HG03196 (cell line): ENCODE results near the gene TEX38.
"Not testable (repeated sequence)": the region's sequence is repeated elsewhere in the genome, so short reads cannot be mapped to it uniquely, and the experiment has no call there.

Experiments used
- ATAC-seq: cut with Tn5 transposase; IDR thresholded peaks from one replicate; pipeline ENCODE4 v1.9.1; 2021; ENCODE audit not compliant: unreplicated experiment

Gene TEX38

GRCh38 chr1:46654698-46655097 lies 17.0 kb upstream of the TEX38 start:
- not testable (repeated sequence) for ATAC-seq

GRCh38 chr1:46655848-46656247 lies 15.8 kb upstream of the TEX38 start:
- ATAC-seq: no peak

DNA sequence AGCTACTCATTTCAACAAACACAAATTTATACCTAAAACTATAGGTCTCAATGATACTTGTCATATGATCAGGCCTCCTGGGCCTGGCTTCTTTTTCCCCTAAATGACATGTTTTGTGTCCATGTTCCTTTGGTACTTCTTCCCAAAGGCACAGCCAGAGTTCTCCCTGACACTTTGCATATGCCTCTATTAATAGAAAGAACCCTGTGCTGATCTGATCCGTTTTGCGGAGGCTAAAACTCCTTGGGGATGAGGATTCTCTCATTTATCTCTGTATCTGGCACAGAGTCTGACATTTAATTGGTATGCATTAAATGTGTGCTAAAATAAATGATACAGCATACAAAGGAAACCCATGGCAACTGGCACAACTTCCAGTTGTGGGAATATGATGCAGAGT lies 15.0 kb upstream of the TEX38 start:
- ATAC-seq: no peak

- no peak for ATAC-seq
Observed at GRCh38 chr1:46657775-46658174, 13.9 kb upstream of the TEX38 start.

- no peak for ATAC-seq
Observed at GRCh38 chr1:46659307-46659870, 12.3 kb upstream of the TEX38 start.

DNA sequence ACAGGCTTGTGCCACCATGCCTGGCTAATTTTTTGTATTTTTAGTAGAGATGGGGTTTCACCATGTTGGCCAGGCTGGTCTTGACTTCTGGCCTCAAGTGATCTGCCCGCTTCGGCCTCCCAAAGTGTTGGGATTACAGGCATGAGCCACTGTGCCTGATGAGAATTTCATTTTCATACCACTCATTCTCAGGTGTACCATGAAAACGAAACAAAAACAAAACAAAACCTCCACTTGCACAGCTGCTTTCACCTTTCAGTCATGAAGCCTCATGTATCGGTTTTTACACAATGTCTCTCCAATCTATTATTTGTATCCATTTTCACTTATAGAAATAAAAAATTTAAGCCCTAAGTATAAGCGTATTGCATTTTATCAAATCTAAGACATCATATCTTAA lies 11.5 kb upstream of the TEX38 start:
- not testable (repeated sequence) for ATAC-seq

- not testable (repeated sequence) for ATAC-seq
Observed at GRCh38 chr1:46662919-46663318, 8.7 kb upstream of the TEX38 start.

GRCh38 chr1:46665983-46666382 lies 5.7 kb upstream of the TEX38 start:
- ATAC-seq: no peak

DNA sequence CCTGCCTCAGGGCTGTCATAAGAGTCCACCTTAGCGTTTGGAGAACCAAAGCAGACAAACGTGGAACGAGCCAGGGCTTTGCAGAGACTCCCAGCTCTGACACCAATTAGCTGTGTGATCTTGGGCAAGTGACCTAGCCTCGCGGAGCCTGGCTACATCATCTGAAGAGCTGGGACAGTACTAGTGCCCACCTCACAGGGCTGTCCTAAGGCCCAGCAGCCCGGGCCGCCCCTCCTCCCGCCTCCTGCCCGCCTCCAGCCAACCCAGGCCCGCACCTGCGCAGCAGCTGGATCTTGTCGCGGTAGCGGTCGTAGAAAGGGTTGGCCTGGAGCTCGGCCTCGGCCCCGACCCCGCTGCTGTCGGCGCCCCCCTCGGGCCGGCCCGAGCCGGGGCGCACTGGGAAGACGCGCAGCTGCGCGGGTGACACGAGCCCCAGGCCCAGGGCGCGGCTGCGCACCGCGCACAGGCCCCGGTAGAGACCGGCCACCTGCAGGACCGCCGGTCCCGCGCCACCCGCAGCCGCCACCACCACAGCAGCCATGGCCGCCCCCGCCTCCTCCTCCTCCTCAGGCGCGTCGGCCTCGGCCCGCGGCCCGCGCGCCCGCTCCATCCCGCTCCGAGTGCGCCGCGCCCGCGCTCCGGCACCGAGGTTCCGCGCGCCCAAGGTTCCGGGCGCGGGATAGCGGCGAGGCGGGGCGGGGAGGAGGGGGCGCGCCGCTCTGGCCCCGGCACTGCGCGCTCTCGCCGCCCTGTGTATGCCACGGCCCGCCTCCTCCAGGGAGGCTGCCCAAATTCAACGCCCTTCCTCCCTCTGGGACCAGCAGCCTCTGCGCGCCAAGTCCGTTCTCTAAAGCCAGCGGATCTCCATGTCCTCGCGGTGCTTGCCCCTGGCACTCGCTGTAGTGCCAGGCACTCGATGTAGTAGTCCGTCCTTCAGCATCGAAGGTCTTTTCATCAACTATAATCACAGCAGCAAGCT lies 3.6 kb upstream of the TEX38 start, which contains the start of gene ATPAF1:
Gene ATPAF1, minus strand, starts transcription at position 583 of the 979 bp plus-strand sequence. Its CDS starts 42 bp downstream, at position 541.
- ATAC-seq: peak; percentile 62

GRCh38 chr1:46670134-46670533 lies 1.5 kb upstream of the TEX38 start:
- no peak for ATAC-seq

- ATAC-seq: no peak
Observed at GRCh38 chr1:46672696-46673095, 1.0 kb downstream of the TEX38 start.

DNA sequence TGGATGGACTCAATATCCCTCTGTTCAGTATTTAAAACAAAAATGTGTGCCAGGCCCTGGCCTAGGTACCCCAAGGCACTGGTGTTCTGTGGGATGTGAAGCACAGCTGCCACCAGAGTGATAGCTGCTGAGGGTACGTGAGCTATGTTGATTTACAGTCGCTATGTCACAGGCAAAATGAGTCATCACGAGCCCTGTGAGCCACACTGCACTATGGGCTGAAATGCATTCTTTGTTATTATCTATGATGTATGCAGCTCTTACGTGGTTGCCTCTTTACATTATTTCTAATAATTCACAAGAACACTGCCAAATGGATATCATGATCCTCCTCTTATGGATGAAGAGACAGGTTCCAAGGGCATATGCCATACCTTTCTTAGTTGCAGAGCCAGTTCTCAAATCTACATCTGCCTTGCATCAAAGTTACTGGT lies 2.1 kb downstream of the TEX38 start:
- no peak for ATAC-seq

- ATAC-seq: peak; percentile 66
Observed at GRCh38 chr1:46675549-46676314, 4.1 kb downstream of the TEX38 start.

DNA sequence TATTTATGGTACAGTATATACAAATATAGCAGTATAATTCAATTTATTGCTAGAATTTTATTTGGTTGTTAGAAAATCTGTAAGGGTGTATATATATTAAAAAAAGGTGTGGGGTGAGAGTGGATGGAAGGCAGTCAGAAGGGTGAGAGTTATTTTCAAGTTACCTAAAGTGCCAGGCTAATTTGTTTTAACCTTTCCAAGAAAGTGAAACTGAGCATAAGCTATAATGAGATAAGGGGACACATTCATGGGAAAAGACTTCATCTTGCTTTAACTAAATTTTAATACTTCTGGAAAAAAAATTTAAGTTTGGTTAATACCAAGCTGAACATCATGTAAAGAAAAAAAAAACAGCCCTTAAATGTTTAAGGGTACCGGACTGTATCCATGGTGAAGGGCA lies 4.9 kb downstream of the TEX38 start:
- no peak for ATAC-seq

- ATAC-seq: no peak
Observed at GRCh38 chr1:46677339-46677738, 5.7 kb downstream of the TEX38 start.

DNA sequence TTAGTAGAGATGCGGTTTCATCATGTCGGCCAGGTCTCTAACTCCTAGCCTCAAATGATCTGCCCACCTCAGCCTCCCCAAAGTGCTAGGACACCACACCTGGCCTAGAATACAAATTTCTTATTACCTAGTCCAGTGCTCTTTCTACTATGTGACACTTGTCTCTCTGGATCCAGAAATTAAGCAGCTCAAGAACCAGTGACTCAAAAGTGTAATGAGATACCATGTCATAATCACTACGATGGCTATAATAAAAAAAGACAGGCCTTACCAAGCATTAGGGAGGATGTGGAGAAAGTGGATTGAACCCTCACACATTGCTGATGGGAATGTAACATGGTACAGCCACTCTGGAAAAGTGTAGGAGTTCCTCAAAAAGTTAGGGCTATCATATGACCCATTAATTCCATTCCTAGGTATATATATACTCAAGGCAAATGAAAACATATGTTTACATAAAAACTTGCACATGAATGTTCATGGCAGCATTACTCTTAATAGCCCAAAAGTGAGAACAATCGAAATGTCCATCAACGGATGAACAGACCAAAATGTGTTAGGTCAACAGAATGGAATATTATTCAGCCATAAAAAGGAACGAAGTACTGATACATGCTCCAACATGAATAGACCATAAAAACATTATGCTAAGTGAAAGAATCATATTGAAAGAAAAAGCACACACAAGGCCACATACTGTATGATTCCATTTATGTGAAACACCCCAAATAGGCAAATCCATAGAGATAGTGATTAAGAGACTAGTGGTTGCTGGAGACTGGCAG lies 8.3 kb downstream of the TEX38 start:
- ATAC-seq: no peak

DNA sequence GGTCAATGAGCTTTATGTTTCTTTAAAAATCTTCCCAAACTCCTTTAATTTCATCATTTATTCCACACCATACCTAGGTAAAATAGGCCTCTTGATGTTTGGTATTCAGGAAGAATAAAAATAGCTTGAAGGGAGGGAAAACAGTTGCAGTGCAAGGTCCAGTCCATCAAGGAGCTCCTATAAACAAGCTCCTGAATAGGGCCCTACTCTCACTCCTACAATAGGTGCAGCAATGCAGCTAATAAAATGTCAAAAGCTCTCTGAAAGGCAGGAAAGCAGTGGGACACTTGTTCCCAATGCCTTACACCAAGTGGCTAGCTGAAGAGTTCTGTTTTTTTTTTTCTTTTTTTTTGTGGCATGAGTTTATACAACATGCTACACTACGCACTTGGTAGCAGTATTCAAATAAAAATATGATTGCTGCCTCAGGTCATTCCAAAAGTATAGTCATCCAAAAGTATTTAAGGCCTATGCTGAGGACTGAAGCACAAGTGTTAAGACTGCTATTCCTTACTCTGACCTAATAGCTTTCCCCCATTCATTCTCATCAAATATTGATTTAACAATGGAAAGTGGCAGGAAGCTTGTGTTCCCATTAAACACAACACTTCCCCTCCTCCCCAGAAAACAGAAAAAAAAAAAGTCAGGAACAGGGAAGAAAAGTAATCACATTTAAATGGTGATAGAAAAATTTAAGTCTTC lies 9.8 kb downstream of the TEX38 start:
- no peak for ATAC-seq

GRCh38 chr1:46682064-46682463 lies 10.4 kb downstream of the TEX38 start:
- ATAC-seq: no peak

GRCh38 chr1:46684670-46685069 lies 13.0 kb downstream of the TEX38 start:
- ATAC-seq: no peak

DNA sequence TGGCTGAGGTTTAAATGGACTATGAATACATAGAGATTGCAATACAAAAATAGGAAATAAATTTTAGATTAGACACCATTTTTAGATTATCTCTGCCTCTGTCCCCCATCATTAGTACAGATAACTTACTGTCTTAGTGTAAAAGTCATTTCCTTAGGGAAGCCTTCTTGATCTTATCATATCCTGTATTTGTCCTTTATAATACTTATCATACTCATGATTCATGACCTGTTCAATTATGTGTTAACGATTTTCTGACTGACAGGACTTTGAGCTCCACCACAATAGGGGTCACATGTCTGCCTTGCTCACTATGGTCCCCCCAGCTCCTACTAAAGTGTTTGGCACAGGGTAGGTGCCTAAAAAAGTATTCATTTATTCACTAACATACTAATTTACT lies 14.6 kb downstream of the TEX38 start:
- no peak for ATAC-seq
